GM10248 (cell line): ENCODE results near the gene KIAA1958.

Source experiments
- CTCF ChIA-PET: fragments of 300-600 bp; sonication (Branson Sonifier 250); formaldehyde crosslinking; extraction: SDS; loops from one replicate; lab custom pipeline; 2021; ENCODE audit warnings: antibody characterized with exemption; lab: Yijun Ruan, JAX
- POLR2A ChIA-PET: fragments of 350-650 bp; sonication (Branson Sonifier 250); formaldehyde crosslinking; extraction: SDS; loops from one replicate; lab custom pipeline; 2020; ENCODE audit warnings: antibody characterized with exemption; lab: Yijun Ruan, JAX
- DNase-seq: peaks from one replicate; pipeline ENCODE4 v3.0.0; 2012; ENCODE audit errors: extremely low spot score
- TF ChIP-seq, protein P1 (sequence below): IDR thresholded peaks from 2 replicates; pipeline ENCODE4 v1.5.1; 2012; ENCODE audit warnings: mild to moderate bottlenecking, low read depth; ENCODE audit errors: extremely low read depth, missing control alignments, control extremely low read depth

Gene KIAA1958

DNA sequence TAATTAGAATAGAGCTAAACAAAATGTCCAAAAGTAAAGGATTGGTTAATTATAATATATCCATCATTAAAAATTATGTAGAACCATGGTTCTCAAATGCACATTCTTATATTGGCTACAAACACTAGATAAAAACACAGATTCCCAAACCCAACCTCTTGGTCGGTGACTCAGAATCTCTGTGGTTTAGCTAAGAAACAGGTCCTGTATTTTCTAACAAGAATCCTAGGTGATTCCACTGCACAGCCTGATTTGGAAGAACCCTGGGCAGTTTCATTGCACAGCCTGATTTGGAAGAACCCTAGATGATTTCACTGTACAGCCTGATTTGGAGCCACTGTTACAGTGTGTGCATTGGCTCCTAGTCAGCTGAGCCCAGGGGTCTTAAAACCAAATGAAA is 67.9 kb downstream of the KIAA1958 start:
- POLR2A ChIA-PET: no interaction called here
- TF ChIP-seq, protein P1, sequence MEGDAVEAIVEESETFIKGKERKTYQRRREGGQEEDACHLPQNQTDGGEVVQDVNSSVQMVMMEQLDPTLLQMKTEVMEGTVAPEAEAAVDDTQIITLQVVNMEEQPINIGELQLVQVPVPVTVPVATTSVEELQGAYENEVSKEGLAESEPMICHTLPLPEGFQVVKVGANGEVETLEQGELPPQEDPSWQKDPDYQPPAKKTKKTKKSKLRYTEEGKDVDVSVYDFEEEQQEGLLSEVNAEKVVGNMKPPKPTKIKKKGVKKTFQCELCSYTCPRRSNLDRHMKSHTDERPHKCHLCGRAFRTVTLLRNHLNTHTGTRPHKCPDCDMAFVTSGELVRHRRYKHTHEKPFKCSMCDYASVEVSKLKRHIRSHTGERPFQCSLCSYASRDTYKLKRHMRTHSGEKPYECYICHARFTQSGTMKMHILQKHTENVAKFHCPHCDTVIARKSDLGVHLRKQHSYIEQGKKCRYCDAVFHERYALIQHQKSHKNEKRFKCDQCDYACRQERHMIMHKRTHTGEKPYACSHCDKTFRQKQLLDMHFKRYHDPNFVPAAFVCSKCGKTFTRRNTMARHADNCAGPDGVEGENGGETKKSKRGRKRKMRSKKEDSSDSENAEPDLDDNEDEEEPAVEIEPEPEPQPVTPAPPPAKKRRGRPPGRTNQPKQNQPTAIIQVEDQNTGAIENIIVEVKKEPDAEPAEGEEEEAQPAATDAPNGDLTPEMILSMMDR: no peak
- DNase-seq: no peak
- CTCF ChIA-PET: interaction anchor here (2.1 kb wide), 1 partner anchor 10 kb away, joined by 8 read pairs; no protein-coding TSS in a partner anchor

DNA sequence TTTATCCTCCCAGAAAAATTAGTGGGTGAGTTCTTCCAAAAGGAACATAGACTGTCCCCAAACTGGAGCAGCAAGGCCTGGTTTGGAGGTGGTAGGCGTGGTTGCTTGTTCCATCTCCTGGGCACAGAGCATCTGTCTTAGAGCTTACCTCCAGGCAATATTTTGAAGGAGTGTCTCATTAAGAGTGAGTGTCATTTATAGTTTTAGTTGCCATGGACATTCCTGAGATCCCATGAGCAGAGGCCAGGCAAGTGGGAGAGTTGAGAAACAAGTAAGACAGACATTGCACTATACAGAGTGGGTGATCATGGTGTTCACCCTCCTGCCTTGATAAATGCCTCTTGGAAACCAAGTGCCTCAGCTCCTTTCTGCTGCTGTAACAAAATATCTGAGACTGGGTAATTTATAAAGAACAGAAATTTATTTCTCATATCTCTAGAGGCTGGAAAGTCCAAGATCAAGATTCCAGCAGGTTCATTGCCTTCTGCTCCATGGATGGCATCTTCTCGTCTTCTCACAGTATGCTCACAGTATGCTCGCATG is 68.5 kb downstream of the KIAA1958 start:
- ChIA-PET CTCF (interaction anchor here (1.0 to 2.1 kb wide), 2 partner anchors 11 to 13 kb away, joined by 4 to 8 read pairs; no protein-coding TSS in a partner anchor), POLR2A (no interaction called here)
- TF ChIP-seq, protein P1: no peak
- no peak for DNase-seq

DNA sequence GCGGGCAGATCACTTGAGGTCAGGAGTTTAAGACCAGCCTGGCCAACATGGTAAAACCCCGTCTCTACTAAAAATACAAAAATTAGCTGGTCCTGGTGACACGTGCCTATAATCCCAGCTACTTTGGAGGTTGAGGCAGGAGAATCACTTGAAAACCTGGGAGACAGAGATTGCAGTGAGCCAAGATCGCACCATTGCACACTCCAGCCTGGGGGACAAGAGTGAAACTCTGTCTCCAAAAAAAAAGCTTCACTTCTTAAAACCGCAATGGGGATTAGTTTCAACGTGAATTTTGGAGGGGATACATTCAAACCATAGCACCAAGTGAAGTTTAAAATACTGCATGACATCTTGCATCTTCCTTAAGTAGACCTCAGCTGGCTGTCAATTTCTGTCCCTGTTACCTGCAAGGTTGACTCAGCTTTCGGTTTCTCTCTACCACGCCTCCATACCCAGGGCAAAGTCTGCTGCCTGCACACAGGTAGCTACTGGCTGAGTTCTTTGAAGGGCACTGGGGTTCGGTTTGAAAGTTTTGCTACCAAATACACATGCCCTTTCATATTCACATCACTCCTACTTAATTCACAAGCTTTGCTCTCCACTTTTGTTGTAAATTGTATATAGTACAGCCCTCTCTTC is 69.3 kb downstream of the KIAA1958 start:
- peak; percentile 20 for DNase-seq
- TF ChIP-seq, protein P1: no peak
- ChIA-PET CTCF (interaction anchor here (1.0 to 2.1 kb wide), 3 partner anchors 12 to 14 kb away, joined by 3 to 8 read pairs (median 4); no protein-coding TSS in a partner anchor), POLR2A (no interaction called here)

DNA sequence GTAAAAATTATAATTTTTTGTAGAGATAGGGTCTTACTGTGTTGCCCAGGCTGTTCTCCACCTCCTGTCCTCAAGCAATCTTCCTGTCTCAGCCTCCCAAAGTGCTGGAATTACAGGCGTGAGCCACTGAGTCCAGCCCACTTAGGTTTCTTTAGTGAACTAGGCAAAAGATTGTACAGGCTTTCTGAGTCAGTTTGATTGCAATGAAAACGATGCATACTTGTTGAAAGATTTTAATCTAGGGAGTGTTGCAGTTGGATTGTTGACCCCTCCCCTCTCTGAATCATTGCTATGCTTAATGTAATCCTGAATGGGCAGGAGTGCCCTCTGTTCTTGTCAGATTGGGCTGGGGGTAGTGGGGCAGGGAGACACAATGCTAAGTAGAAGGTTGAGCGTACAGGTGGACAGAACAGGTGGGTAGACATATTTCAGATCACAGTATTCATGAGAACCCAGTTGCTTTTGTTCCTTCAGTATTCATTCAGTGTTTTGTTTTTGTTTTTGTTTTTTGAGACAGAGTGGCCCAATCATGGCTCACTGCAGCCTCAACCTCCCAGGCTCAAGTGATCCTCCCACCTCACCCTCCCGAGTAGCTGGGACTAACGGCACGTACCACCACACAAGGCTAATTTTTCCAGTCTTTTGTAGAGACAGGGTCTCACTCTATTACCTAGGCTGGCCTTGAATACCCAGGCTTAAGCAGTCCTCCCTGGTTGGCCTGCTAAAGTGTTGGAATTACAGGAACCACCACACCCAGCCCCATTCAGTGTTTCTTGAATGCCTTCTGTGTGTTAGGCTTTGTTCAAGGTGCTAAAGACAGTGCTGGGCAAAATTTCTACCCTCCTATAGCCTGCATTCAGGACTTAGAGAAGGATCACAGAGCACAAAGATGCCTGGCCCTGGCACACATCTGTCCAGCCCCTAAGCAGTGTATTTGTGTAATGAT is 70.1 kb downstream of the KIAA1958 start:
- POLR2A ChIA-PET: no interaction called here
- no peak for DNase-seq
- CTCF ChIA-PET: interaction anchor here (1.0 to 1.3 kb wide), 2 partner anchors 10 to 13 kb away, joined by 3 to 5 read pairs; no protein-coding TSS in a partner anchor
- TF ChIP-seq, protein P1: no peak

DNA sequence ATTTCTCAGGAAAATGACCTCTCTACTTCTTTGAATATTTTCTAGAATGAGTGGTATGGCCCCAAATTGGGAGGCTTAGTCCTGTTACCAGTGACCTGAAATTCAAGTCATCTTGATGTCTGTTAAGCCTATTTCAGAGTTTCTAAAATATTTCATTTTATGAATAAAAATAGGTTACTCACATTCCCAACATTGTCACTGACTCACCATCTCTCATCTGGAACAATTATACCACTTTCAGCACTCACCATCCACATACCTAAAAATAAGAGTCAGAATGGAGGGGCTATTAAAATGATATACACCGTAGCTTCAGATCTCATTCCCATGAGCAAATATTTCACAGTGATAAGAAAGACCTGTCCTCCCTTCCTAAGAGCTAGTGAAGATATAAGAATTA is 71.8 kb downstream of the KIAA1958 start:
- POLR2A ChIA-PET: no interaction called here
- TF ChIP-seq, protein P1: no peak
- CTCF ChIA-PET: interaction anchor here (0.8 to 1.3 kb wide), 3 partner anchors 16 to 22 kb away, joined by 3 to 4 read pairs (median 3); no protein-coding TSS in a partner anchor
- no peak for DNase-seq

DNA sequence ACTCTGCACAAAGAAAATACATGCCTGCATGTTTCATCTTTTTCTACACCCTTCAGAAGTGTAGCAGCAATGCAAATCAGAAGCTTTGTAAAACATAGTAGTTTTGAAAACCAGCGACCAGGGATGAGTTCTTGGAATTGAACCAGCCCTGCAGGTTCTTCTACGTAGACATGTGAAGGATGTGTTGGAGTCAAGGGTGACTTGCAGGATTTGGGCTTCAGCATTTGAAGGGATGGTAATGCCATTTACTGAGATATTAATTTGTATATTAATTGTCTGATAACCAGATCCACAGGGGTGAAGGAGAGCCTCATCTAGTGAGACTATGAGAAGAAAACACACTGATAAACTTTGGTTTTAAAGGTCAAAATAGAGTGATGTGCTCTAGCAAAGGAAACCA is 72.4 kb downstream of the KIAA1958 start:
- POLR2A ChIA-PET: no interaction called here
- TF ChIP-seq, protein P1: no peak
- no peak for DNase-seq
- CTCF ChIA-PET: interaction anchor here (0.8 to 1.3 kb wide), 3 partner anchors 15 to 21 kb away, joined by 3 to 4 read pairs (median 3); no protein-coding TSS in a partner anchor
